ENCODE results near the gene HIGD1B. TPM values are rescaled to one million over a fixed set of nuclear protein-coding genes. Genes with fewer than 3 reads are reported as not detected.
A peak's percentile ranks its signal among the peaks of the same experiment; 100 is the strongest.

Gene HIGD1B
- total RNA-seq, 1 donor from 2014 or later, result 8.9 TPM

DNA sequence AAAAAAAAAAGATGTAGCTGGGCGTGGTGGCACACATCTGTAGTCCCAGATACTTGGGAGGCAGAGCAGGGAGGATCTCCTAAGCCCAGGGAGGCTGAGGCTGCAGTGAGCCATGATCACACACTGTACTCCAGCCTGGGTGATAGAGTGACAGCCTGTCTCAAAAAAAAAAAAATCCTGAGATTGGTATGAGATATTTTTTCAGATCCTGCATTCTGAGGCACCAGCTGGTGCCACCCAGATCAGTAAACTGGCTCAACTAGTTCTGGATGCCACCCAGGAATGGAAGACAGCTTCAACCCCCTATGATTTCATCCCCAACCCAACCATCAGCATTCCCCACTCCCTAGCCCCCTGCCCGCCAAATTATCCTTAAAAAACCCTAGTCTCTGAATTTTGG is 10.5 kb upstream of the HIGD1B start:
- H3K4me1 ChIP-seq (ENCODE audit: control insufficient read depth in 3 of 3, insufficient read depth in 3 of 3, low read length in 3 of 3), result no peaks in the 10 kb centered on the region
- H3K27ac ChIP-seq (ENCODE audit: low read depth, low read length), result no peak overlapping the region
- no peak overlapping the region for H3K9ac ChIP-seq (ENCODE audit: low read depth in 1 of 3, low read length in 3 of 3)

DNA sequence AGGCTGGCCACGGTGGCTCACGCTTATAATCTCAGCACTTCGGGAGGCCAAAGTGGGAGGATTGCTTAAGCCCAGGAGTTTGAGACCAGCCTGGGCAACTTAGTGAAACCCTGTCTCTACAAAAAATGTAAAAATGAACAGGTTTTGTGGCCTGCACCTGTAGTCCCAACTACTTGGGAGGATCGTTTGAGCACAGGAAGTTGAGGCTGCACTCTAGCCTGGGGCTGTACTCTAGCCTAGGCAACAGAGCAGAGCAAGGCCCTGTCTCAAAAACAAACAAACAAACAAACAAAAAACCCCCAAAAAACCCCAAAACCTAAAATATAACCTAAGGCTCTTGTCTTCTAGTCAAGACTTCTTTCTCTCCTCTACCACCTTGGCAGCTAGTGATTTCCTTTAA is 7.4 kb upstream of the HIGD1B start:
- Histone ChIP-seq H3K4me1 (ENCODE audit: control insufficient read depth in 3 of 3, insufficient read depth in 3 of 3, low read length in 3 of 3) (peaks cover 0 to 6% (median 5%) of the 10 kb centered on the region in 3 donors), H3K36me3 (ENCODE audit: control insufficient read depth in 3 of 3, insufficient read depth in 3 of 3, low read length in 3 of 3) (no peaks in the 10 kb centered on the region), H3K4me3 (ENCODE audit: low read length in 3 of 3) (no peak overlapping the region), H3K27me3 (ENCODE audit: control insufficient read depth in 3 of 3, insufficient read depth in 3 of 3, low read length in 3 of 3) (peaks cover 0 to 5% (median 0%) of the 10 kb centered on the region in 3 donors), H3K9me3 (ENCODE audit: control insufficient read depth in 3 of 3, low read length in 3 of 3) (no peaks in the 10 kb centered on the region), H3K27ac (ENCODE audit: low read depth, low read length) (no peak overlapping the region), H3K9ac (ENCODE audit: low read depth in 1 of 3, low read length in 3 of 3) (no peak overlapping the region)

More for the DNA sequence above, 10.5 kb upstream of the HIGD1B start:
- peaks cover 0 to 11% (median 11%) of the 10 kb centered on the region in 3 donors for H3K27me3 ChIP-seq (ENCODE audit: control insufficient read depth in 3 of 3, insufficient read depth in 3 of 3, low read length in 3 of 3)
- H3K9me3 ChIP-seq (ENCODE audit: control insufficient read depth in 3 of 3, low read length in 3 of 3), result no peaks in the 10 kb centered on the region
- H3K36me3 ChIP-seq (ENCODE audit: control insufficient read depth in 3 of 3, insufficient read depth in 3 of 3, low read length in 3 of 3), result no peaks in the 10 kb centered on the region
- H3K4me3 ChIP-seq (ENCODE audit: low read length in 3 of 3), result no peak overlapping the region

DNA sequence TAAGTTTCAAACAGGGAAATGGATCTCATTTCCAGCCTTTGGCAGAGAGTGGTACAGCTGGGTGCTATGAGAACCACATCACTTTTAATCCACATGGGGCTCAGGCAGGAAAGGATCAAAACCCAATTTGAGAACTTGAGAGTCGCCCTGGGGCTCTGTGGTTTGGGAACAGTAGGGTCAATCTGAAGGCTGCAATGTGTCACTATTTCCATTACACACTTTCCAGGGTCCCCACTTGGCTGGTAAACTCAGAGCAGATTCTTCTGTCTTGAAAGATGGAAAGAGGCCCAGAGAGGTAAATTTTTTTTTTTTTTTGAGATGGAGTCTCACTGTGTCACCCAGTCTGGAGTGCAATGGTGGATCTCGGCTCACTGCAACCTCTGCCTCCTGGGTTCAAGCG is 6.7 kb upstream of the HIGD1B start:
- peaks cover 0 to 5% (median 0%) of the 10 kb centered on the region in 3 donors for H3K27me3 ChIP-seq (ENCODE audit: control insufficient read depth in 3 of 3, insufficient read depth in 3 of 3, low read length in 3 of 3)
- H3K4me3 ChIP-seq (ENCODE audit: low read length in 3 of 3), result no peak overlapping the region
- H3K27ac ChIP-seq (ENCODE audit: low read depth, low read length), result no peak overlapping the region
- H3K9ac ChIP-seq (ENCODE audit: low read depth in 1 of 3, low read length in 3 of 3), result no peak overlapping the region
- peaks cover 0 to 6% (median 5%) of the 10 kb centered on the region in 3 donors for H3K4me1 ChIP-seq (ENCODE audit: control insufficient read depth in 3 of 3, insufficient read depth in 3 of 3, low read length in 3 of 3)
- H3K36me3 ChIP-seq (ENCODE audit: control insufficient read depth in 3 of 3, insufficient read depth in 3 of 3, low read length in 3 of 3), result no peaks in the 10 kb centered on the region
- H3K9me3 ChIP-seq (ENCODE audit: control insufficient read depth in 3 of 3, low read length in 3 of 3), result no peaks in the 10 kb centered on the region

DNA sequence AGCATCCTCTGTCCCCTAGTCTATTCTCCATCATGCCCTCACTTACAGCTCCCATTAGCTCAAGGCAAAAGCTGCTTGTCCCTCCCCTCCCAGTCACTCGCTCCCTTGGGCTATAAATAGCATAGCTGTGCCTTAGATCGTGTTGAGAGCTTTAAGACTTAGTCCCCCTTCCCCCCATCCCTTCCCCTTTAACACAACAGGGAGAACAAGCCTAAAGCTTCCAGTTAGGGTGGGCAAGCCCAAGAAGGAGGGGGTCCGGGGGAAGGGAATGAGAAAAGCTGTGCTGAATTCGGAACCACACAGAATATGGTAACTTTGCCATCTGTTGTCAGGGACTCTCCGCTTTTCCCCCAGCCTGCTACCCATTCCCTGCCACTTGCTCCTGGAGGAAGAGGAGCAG is 4.9 kb upstream of the HIGD1B start:
- no peaks in the 10 kb centered on the region for H3K36me3 ChIP-seq (ENCODE audit: control insufficient read depth in 3 of 3, insufficient read depth in 3 of 3, low read length in 3 of 3)
- peaks cover 0 to 6% (median 5%) of the 10 kb centered on the region in 3 donors for H3K4me1 ChIP-seq (ENCODE audit: control insufficient read depth in 3 of 3, insufficient read depth in 3 of 3, low read length in 3 of 3)
- no peak overlapping the region for H3K27ac ChIP-seq (ENCODE audit: low read depth, low read length)
- H3K27me3 ChIP-seq (ENCODE audit: control insufficient read depth in 3 of 3, insufficient read depth in 3 of 3, low read length in 3 of 3), result peaks cover 0 to 8% (median 0%) of the 10 kb centered on the region in 3 donors
- H3K4me3 ChIP-seq (ENCODE audit: low read length in 3 of 3), result no peak overlapping the region
- no peaks in the 10 kb centered on the region for H3K9me3 ChIP-seq (ENCODE audit: control insufficient read depth in 3 of 3, low read length in 3 of 3)
- H3K9ac ChIP-seq (ENCODE audit: low read depth in 1 of 3, low read length in 3 of 3), result no peak overlapping the region

DNA sequence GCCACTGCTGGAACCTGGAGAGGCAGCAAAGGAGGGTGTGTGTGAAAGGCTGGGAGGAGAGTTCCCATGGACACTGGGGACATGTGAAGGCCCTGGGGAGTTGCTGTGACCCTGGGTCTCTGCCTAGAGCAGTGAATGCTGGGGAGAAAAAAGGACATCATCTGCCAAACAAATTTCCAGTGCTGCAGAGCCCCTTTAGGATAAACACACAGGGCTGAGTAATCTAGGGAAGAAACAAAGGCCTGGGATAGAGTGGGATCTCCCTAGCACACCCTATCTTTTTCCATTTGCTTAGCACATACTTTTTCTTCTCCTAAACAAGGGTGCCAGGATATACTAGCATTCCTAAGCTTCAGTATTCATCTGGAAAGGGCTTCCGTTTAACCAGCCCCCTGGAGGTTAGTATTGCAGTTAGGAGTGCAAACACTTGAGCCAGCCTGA is 3.3 kb upstream of the HIGD1B start:
- no peaks in the 10 kb centered on the region for H3K9me3 ChIP-seq (ENCODE audit: control insufficient read depth in 3 of 3, low read length in 3 of 3)
- H3K27ac ChIP-seq (ENCODE audit: low read depth, low read length), result peak overlapping the region; percentile 25
- peaks cover 0 to 8% (median 0%) of the 10 kb centered on the region in 3 donors for H3K27me3 ChIP-seq (ENCODE audit: control insufficient read depth in 3 of 3, insufficient read depth in 3 of 3, low read length in 3 of 3)
- H3K4me3 ChIP-seq (ENCODE audit: low read length in 3 of 3), result no peak overlapping the region
- H3K36me3 ChIP-seq (ENCODE audit: control insufficient read depth in 3 of 3, insufficient read depth in 3 of 3, low read length in 3 of 3), result no peaks in the 10 kb centered on the region
- H3K4me1 ChIP-seq (ENCODE audit: control insufficient read depth in 3 of 3, insufficient read depth in 3 of 3, low read length in 3 of 3), result peaks cover 0 to 6% (median 5%) of the 10 kb centered on the region in 3 donors
- H3K9ac ChIP-seq (ENCODE audit: low read depth in 1 of 3, low read length in 3 of 3), result no peak overlapping the region

DNA sequence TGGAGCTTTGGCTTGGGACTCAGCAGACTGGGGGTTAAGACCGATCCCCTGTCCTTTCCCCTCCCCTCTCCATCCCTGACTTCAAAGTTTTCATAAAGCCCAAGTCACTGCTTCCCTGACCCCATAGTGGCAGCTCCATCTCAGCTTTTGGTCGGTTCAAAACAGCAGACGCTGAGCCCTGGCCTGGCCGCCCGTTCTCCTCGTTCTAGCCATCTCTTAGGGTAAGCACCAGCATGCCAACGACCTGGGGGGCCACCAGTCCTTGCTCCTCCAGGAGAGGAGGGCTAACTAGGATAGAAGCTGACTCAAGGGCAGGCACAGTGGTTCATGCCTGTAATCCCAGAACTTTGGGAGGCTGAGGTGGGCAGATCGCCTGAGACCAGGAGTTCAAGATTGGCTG is 1.5 kb upstream of the HIGD1B start:
- peaks cover 4 to 9% (median 6%) of the 10 kb centered on the region in 3 donors for H3K4me1 ChIP-seq (ENCODE audit: control insufficient read depth in 3 of 3, insufficient read depth in 3 of 3, low read length in 3 of 3)
- H3K27ac ChIP-seq (ENCODE audit: low read depth, low read length), result no peak overlapping the region
- peaks cover 7 to 12% (median 8%) of the 10 kb centered on the region in 3 donors for H3K36me3 ChIP-seq (ENCODE audit: control insufficient read depth in 3 of 3, insufficient read depth in 3 of 3, low read length in 3 of 3)
- no peaks in the 10 kb centered on the region for H3K9me3 ChIP-seq (ENCODE audit: control insufficient read depth in 3 of 3, low read length in 3 of 3)
- H3K27me3 ChIP-seq (ENCODE audit: control insufficient read depth in 3 of 3, insufficient read depth in 3 of 3, low read length in 3 of 3), result peaks cover 0 to 8% (median 0%) of the 10 kb centered on the region in 3 donors
- H3K9ac ChIP-seq (ENCODE audit: low read depth in 1 of 3, low read length in 3 of 3), result no peak overlapping the region
- no peak overlapping the region for H3K4me3 ChIP-seq (ENCODE audit: low read length in 3 of 3)

DNA sequence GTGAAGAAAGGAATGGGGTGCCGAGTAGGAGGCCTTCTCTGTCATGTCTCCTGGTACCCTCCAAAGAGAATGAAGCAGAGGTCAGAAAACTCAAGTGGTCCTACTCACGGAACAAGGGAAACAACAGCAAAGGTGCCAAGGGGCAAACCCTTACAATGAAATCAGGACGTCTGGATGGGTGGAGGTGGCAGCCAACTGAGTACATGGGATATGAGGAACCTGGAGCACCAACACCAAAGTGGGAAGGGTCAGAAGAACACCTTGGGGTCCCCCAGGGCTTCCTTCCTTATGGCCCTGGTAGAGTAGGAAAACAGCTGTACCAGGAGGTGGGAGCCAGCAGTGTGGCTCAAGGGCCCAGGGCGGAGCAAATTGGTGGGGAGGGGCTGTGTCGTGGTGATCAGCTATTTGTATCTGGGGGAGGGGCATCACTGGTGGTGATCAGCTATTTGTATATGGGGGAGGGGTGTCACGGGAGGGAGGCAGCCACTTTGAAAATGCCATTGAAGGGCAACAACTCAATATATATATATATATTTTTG is 643 bp downstream of the HIGD1B start:
- Histone ChIP-seq H3K36me3 (ENCODE audit: control insufficient read depth in 3 of 3, insufficient read depth in 3 of 3, low read length in 3 of 3) (peaks cover 20 to 28% (median 25%) of the 10 kb centered on the region in 3 donors), H3K4me3 (ENCODE audit: low read length in 3 of 3) (peak overlapping the region; percentile 13 to 36 (median 16)), H3K27ac (ENCODE audit: low read depth, low read length) (peak overlapping the region; percentile 30)

DNA sequence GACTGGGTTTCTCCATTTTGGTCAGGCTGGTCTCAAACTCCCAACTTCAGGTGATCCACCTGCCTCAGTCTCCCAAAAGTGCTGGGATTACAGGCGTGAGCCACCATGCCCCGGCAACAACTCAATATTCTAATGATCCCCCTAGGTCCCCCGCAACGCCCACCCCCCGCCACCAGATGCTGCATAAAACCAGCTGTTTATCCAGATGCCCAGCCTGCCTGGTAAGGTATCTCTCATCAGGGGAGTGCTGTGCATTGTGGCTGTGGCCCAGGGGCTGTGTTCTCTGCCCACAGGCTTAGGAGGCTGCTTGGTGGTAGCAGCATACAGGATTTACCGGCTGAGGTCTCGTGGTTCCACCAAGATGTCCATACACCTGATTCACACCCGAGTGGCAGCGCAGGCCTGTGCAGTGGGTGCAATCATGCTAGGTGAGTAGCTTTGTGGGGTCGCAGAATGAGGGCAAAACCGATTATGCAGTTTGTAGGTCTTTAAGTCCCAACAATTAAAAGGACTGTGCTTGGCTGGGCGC is 1.3 kb downstream of the HIGD1B start:
- Histone ChIP-seq H3K27me3 (ENCODE audit: control insufficient read depth in 3 of 3, insufficient read depth in 3 of 3, low read length in 3 of 3) (peaks cover 0 to 3% (median 0%) of the 10 kb centered on the region in 3 donors), H3K9me3 (ENCODE audit: control insufficient read depth in 3 of 3, low read length in 3 of 3) (no peaks in the 10 kb centered on the region), H3K9ac (ENCODE audit: low read depth in 1 of 3, low read length in 3 of 3) (no peak overlapping the region), H3K4me1 (ENCODE audit: control insufficient read depth in 3 of 3, insufficient read depth in 3 of 3, low read length in 3 of 3) (peaks cover 0 to 4% (median 4%) of the 10 kb centered on the region in 3 donors), H3K36me3 (ENCODE audit: control insufficient read depth in 3 of 3, insufficient read depth in 3 of 3, low read length in 3 of 3) (peaks cover 27 to 35% (median 32%) of the 10 kb centered on the region in 3 donors), H3K27ac (ENCODE audit: low read depth, low read length) (peak overlapping the region; percentile 44), H3K4me3 (ENCODE audit: low read length in 3 of 3) (peak overlapping the region in 1 of 3 donors; percentile 6)

More for the DNA sequence above, 643 bp downstream of the HIGD1B start:
- Histone ChIP-seq H3K9me3 (ENCODE audit: control insufficient read depth in 3 of 3, low read length in 3 of 3) (no peaks in the 10 kb centered on the region), H3K4me1 (ENCODE audit: control insufficient read depth in 3 of 3, insufficient read depth in 3 of 3, low read length in 3 of 3) (peaks cover 0 to 4% (median 4%) of the 10 kb centered on the region in 3 donors), H3K9ac (ENCODE audit: low read depth in 1 of 3, low read length in 3 of 3) (peak overlapping the region in 1 of 3 donors; percentile 38), H3K27me3 (ENCODE audit: control insufficient read depth in 3 of 3, insufficient read depth in 3 of 3, low read length in 3 of 3) (peaks cover 0 to 3% (median 0%) of the 10 kb centered on the region in 3 donors)

DNA sequence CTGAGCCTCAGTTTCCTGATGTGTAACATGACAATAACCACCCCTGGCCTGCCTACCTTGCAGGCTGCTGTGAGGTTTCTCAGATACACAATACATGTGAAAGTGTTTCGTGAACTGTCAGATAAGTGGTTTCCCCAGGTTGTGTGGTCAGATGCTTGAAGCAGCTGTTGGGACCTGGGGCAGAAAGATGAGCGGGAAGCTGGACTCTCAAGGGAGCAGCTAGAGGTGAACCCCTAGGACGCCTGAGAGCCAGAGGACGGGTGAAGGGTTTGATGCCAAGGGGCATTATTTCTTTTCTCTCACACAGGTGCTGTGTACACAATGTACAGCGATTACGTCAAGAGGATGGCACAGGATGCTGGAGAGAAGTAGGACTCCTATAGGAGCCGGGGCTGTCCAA is 2.3 kb downstream of the HIGD1B start:
- H3K27ac ChIP-seq (ENCODE audit: low read depth, low read length), result peak overlapping the region; percentile 54
- peaks cover 37 to 45% (median 42%) of the 10 kb centered on the region in 3 donors for H3K36me3 ChIP-seq (ENCODE audit: control insufficient read depth in 3 of 3, insufficient read depth in 3 of 3, low read length in 3 of 3)
- no peak overlapping the region for H3K4me3 ChIP-seq (ENCODE audit: low read length in 3 of 3)

DNA sequence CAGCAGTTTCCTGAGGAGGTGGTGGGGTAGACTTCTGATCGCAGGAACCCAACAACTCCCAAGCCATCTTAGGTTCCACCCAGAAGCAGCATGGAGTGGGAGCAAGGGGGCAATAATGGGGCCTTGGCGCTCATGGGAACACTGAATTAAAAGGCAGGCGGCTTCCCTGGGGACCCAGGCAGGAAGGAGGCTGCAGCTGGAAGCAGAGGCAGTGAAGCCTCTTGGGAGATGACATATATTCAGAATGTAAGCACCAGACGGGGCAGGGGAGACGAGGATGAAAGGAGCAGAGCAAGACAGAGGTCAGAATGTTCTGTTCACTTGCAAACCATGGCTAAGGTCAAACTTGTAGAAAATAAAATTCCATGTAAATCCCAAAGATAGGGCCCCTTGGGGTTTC is 2.9 kb downstream of the HIGD1B start:
- Histone ChIP-seq H3K36me3 (ENCODE audit: control insufficient read depth in 3 of 3, insufficient read depth in 3 of 3, low read length in 3 of 3) (peaks cover 38 to 48% (median 45%) of the 10 kb centered on the region in 3 donors), H3K4me1 (ENCODE audit: control insufficient read depth in 3 of 3, insufficient read depth in 3 of 3, low read length in 3 of 3) (peaks cover 0 to 4% (median 4%) of the 10 kb centered on the region in 3 donors), H3K9me3 (ENCODE audit: control insufficient read depth in 3 of 3, low read length in 3 of 3) (no peaks in the 10 kb centered on the region), H3K27me3 (ENCODE audit: control insufficient read depth in 3 of 3, insufficient read depth in 3 of 3, low read length in 3 of 3) (peaks cover 0 to 3% (median 0%) of the 10 kb centered on the region in 3 donors), H3K27ac (ENCODE audit: low read depth, low read length) (peak overlapping the region; percentile 54), H3K4me3 (ENCODE audit: low read length in 3 of 3) (no peak overlapping the region), H3K9ac (ENCODE audit: low read depth in 1 of 3, low read length in 3 of 3) (no peak overlapping the region)

More for the DNA sequence above, 2.3 kb downstream of the HIGD1B start:
- Histone ChIP-seq H3K27me3 (ENCODE audit: control insufficient read depth in 3 of 3, insufficient read depth in 3 of 3, low read length in 3 of 3) (peaks cover 0 to 3% (median 0%) of the 10 kb centered on the region in 3 donors), H3K4me1 (ENCODE audit: control insufficient read depth in 3 of 3, insufficient read depth in 3 of 3, low read length in 3 of 3) (peaks cover 0 to 4% (median 4%) of the 10 kb centered on the region in 3 donors), H3K9ac (ENCODE audit: low read depth in 1 of 3, low read length in 3 of 3) (no peak overlapping the region), H3K9me3 (ENCODE audit: control insufficient read depth in 3 of 3, low read length in 3 of 3) (no peaks in the 10 kb centered on the region)
